GM12872 (cell line): ENCODE results near the gene AKAP13.

Source experiments
- CTCF ChIP-seq: IDR thresholded peaks from 3 replicates; pipeline ENCODE4 v1.5.1; 2011; ENCODE audit warnings: low read depth, mild to moderate bottlenecking, low read length, moderate library complexity; ENCODE audit not compliant: insufficient read depth

The AKAP13 gene

GRCh38 chr15:85383470-85384148 is 3.2 kb downstream of the AKAP13 start:
- no peak for TF ChIP-seq CTCF

- TF ChIP-seq CTCF, result no peak
Measured at GRCh38 chr15:85386261-85386660, 5.9 kb downstream of the AKAP13 start.

GRCh38 chr15:85388566-85389305 is 8.3 kb downstream of the AKAP13 start:
- TF ChIP-seq CTCF, result no peak

GRCh38 chr15:85389306-85389650 is 8.9 kb downstream of the AKAP13 start:
- TF ChIP-seq CTCF, result no peak

GRCh38 chr15:85389772-85390171 is 9.4 kb downstream of the AKAP13 start:
- no peak for TF ChIP-seq CTCF

- TF ChIP-seq CTCF, result no peak
Measured at GRCh38 chr15:85393210-85393609, 12.8 kb downstream of the AKAP13 start.

GRCh38 chr15:85394554-85395333 is 14.3 kb downstream of the AKAP13 start:
- no peak for TF ChIP-seq CTCF
